IPS-18c (cell line): ENCODE results near the gene SSH2.
A peak's percentile ranks its signal among the peaks of the same experiment; 100 is the strongest.

ENCODE experiments used
- H3K4me3 ChIP-seq: 2 replicates; pipeline ENCODE4 v1.7.0; 2013; ENCODE audit warnings: low read depth, mild to moderate bottlenecking, low read length, moderate library complexity; ENCODE audit not compliant: insufficient read depth
- H3K9me3 ChIP-seq: one replicate; pipeline ENCODE4 v1.6.1; 2013; ENCODE audit warnings: mild to moderate bottlenecking, low read length, moderate library complexity; ENCODE audit not compliant: control insufficient read depth, insufficient read depth

Gene SSH2

DNA sequence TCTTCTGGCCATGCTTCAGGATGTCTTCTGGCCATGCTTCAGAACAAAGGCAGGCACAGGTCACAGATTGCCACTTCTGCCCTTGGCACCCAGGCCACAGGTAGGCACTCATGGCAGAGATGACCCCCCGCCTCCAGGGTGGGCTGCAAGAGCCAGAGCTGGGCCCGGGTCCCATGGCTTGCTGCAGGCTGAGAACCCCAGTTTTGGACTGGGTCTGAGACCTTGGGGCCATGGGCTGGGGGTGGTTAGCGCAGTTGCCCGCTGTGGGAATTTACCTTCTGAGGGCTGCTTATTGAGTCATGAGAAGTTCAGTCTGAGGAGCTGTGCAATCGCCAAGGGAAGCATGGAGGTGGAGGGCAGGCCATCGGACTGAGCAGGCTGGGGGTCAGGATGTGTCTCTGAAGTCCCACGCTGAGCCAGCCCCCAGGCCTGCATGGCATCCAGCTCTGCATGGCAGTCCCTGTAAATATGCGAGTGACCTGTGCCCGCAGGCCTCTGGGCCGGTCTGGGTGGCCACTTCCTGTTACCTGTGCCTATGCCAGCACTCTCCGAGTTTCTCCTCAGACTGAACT, 335.4 kb downstream of the SSH2 start:
- H3K4me3 ChIP-seq, result peak overlapping the region; percentile 78; the same call in 1 of the 2 replicates
- H3K9me3 ChIP-seq, result no peaks in the 10 kb centered on the region

DNA sequence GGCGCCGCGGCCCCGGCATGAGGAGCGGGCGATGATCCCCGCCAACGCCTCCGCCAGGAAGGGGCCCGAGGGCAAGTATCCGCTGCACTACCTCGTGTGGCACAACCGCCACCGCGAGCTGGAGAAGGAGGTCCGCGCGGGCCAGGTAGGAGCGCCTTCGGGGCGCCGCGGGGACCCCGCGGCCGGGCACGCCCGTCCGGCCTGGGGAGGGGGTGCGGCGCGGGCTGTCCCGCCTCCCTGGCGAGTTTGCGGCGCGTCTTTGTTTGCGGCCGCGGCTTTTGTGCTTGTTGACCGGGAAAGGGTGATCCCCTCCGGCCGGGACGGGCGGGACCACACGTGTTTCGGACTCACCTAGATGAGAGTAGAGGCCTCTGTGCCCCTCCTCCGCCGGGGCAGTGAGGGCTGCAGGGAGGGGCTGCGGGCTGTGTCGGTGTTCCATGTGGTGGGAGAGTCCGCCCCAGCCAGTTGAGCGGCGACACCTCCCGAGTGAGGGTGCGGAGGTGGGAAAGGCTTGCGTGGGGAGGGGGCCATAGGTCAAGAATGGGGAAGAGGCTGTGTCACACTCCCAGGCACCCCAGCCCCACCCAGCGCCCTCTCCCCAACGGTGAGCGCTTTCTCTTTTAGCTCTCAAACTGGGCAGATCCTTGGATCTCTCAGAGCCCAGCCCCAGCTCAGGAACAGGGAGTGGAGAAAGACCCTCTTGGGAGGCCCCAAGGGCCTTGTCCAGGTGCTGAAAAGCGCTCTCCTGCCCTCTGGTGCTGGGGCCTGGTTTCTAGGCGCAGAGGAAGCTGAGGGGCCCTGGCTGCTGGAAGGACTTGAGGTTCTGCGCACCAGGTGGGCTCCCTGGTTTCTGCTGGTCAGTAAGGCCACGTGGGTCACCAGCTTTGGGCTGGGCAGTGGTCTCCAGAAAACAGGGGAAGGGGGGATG, 336.2 kb downstream of the SSH2 start:
- Histone ChIP-seq H3K4me3 (peak overlapping the region; percentile 78), H3K9me3 (no peaks in the 10 kb centered on the region)

DNA sequence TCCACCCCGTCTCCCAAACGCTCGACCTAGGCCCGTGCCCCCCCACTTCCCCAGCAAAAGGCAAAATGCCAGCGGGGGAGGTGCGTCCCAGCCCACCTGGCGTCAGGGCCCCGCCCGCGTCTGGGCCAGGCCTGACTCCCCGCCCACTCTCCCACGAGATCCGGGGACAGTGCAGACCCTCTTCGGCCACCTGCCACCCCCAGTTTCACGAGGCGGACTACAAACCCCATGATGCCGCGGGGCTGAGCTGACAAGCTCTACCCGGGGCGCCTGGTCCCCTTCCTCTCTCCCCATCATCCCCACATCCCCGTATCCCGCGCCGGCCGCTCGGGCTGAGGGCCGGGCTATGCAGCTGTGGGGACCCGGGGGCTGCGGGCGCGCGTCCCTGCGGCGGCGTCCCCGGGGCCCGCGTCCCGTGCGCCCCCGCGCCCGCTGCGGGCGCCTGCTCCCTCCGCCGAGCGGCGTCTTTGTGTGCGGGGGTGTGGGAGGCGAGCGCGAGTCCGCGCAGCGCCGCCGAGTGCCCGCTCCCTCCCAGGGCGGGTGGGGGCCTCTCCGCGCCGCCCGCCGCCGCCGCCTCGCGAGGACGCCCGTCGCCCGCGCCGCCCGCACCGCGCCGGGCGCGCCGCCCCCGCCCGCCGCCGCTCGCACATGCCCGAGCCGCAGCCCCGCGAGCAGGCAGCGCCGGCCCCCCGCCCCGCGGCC, 337.0 kb downstream of the SSH2 start, which contains the start of gene ANKRD13B:
ANKRD13B (plus strand) TSS at position 283 of the 702 bp plus-strand sequence. CDS start 490 bp downstream, outside the sequence.
- Histone ChIP-seq H3K4me3 (peak within 1 kb of the TSS; percentile 78), H3K9me3 (no peaks in the 10 kb centered on the region)

DNA sequence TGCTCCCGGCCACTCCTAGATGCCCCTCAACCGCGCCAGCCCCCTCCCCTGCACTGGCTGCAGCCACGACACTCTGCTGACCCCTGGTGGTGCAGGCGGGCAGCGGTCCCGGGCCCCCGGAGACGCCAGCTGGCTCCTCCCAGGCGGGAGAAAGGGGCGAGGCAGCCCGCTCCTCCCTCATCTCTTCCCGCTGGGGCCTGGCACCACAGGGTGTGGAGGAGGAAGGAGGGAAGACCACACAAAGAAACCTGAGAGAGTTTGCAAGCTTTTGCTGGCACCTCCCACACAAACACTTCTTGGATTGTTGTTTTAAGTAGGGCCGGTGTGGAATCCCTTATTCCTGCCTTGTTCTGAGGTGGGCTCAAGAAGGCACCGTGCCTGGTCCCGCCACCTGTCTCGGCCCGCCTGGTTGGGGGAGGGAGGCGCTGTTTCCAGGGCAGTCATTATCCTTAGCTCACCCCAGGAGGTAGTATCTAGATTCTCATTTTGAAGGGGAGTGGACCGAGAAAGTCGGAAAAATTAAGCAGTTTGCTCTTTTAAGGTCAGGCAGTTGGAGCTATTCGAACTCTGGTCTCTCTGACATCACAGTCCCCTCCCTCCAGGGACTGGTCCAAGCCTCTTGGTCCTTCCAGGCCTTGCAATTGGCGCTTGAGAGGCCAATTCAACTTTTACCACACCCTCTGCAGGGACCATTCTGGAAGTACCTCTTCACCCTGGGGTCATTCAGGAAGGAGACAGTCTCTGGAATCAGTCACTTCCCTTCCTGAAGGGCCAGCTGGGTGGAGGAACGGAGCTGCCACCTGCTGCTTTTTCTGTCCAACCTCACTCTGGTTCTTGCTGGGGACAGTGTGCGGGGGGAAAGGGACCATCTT, 338.1 kb downstream of the SSH2 start:
- Histone ChIP-seq H3K9me3 (no peaks in the 10 kb centered on the region), H3K4me3 (peak overlapping the region; percentile 53)

DNA sequence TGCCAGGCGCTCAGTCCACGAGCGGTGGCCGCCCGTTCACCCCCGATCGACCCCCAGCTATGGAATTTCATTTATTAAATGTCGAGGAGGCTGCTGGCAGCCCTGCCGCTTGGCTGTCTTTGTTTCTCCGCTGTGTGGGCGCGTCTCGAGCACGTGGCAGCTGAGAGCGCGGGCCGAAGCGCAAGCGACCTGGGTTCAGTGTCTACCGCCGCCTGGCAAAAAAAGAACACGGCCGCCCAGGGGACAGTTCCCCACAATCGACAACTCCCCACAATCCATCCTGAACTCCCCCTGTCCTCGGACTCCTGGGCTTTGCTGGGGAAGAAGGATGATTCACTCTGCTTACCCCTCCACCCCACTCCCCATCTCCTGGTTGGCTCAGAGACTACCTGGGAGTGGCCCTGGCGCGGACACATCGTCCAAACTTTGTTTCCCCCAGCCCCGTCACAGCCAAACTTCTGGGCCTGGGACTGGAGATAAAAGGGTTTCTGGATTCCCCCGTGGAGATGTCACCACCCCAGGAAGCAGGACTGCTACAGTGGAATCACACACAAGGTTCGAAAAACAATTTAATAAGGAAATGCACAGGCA, 338.8 kb downstream of the SSH2 start:
- Histone ChIP-seq H3K4me3 (peak overlapping the region; percentile 53), H3K9me3 (no peaks in the 10 kb centered on the region)

DNA sequence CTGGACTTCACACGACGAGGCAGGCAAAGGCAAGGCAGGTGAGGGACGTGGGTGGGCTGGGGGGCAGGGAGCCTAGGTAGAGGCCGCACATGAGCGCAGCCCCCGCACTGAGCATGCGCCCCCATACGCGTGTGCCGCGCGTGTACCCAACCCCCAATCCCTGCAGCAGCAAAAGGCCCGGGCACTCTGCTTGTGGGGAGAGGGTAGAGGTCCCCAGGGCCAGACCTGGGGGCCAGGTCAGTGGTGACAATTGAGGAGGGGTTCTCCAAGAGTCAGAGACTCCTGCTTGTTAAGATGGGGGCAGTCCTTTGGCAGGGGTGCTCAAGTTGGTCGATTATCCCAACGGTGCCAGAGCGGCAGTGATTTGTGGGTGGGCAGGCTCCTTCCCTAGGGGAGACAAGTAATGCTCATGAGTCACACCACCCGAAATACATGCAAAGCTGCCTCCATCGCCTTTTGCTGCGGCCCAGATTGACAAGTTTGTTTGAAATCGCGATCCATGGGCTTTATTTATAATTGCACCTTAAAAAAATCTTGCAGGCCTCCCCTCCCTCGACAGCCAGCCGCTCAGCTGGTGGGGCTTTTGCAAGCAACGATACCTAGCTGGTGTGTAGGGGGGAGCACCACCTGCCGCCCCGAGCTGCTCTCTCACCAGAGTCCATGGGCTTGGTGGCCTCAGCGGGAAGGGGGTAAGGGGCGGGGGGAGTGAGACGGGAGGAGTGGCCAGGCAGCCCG, 339.4 kb downstream of the SSH2 start:
- Histone ChIP-seq H3K4me3 (peak overlapping the region; percentile 53), H3K9me3 (no peaks in the 10 kb centered on the region)

DNA sequence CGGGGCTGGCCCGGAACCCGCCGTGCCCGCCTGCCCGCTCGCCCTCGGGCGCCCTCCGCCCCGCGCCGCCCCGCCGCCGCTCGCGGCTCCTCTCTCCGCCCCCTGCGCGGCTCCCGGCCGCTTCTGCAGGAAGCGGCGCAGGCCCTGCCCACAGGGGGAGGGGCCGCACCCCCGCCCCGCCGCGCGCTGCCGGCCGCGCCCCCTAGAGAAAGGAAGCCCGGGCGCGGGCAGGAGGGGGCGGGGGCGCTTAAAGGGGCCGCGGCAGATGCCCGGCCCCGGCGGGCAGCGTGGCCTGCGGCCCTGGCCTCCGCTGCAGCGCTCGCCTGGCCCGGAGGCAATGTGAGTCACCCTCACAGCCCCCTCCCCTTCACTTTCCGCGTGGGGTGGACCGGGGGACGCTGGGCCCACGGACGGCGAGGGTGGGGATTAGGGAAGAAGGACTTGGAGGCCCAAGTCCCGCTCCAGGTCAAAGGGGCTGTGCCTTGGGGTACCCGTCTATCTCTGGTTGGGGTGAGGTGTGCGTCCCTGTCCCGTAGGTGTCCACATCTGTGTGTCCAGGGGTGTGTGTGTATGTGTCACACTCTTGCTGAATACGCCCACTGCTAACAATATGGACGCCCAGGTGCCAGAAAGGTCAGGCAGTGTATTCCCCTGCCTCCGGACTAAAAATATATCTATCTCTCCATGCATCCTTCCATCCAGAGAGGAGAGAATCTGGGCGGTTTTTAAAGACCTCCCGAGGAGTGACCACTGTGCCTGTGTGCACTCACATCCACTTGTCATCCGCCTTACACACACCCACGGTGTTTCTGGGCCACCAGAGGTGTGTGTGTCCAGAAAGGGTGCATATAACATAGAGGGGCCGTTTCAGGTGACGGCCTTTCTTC, 340.3 kb downstream of the SSH2 start, which contains the start of gene GIT1:
GIT1 (minus strand) TSS at position 125 of the 887 bp plus-strand sequence. CDS start 270 bp downstream, outside the sequence.
- H3K9me3 ChIP-seq, result no peaks in the 10 kb centered on the region
- peak within 1 kb of the TSS; percentile 78 for H3K4me3 ChIP-seq

DNA sequence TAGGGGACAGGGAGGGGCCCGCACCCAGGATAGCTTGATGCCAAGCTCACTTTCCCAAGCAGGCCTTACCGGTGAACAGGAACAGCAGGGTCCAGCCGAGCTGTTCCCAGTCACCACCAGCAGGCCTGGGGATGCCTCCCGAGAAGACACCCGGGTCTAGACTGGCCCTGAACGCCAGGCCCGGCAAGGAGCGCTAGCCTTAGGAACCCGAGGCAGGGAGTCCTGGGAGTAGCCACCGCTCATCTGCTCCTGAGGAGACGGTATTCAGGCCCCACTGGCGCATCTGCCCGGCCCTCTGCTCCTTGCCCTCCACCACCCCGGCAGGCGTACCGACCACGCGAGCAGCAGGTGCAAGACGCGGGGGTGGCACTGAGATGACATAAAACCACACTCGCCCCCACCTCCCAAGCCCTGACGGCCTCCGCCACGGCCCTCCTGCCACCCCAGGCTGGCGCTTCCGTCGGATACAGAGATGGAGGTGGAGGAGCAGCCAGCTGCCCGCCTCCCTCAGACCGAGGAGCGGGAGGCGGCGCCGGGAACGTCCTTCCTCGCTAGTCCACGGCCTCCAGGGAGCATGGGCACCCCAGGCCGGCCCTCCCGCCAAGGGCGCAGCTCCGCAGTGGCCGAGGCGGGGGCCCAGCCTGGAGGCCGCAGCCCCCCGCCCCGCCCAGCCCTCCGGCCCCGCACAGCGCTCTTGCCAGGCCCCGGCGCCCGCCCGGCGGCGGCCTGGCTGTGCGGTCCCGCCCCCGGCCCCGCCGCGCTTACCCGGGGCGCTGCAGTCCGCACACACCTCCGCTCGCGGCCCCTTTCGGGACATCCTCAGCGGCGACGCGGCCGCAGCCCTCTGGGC, 341.2 kb downstream of the SSH2 start:
- peak overlapping the region; percentile 78 for H3K4me3 ChIP-seq
- no peaks in the 10 kb centered on the region for H3K9me3 ChIP-seq

DNA sequence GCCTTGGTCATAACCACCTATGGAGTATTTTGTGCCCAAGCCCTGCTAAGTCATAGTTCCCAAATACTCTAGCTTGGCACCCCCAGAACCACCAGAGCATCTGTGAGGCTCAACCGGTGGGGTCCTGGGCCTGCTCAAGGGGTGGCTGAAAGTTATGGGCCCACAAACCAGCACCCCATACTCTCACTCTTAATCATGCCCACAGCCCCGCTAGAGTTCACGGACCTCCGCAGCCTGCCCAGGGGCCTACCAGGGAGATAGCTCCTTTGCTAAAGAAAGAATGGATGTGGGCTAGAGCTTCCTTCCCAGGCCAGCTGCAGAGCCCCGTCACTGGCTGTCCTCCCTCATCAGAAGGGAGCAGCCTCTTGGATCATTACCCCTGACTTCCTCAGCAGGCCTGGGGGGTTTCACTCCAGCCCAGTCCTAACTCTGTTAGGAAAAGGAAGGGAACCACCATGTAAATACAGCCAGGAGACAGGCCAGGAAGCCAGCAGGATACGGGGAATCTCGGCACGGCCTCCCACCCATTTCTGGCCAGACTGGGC, 341.9 kb downstream of the SSH2 start:
- Histone ChIP-seq H3K4me3 (peak overlapping the region; percentile 78), H3K9me3 (no peaks in the 10 kb centered on the region)

DNA sequence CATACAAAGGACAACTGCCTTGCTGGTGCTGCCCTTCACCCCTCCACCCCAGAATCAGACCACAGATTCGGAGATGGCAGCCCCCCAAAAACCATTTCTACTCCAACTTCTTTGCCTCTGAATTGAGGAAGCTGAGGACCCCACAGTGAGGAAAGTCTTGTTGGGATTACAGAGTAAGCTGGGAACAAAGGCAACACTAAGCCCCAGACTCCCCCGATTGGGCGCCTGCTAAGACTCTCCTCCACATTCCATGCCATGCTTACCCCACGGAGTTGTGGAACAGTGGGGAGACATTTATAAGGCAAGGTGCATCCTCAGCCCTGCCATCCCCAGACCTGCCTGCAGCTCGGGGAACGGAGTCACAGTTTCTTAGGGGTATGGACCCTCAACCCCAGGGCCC, 342.4 kb downstream of the SSH2 start:
- peak overlapping the region; percentile 78; the same call in 1 of the 2 replicates for H3K4me3 ChIP-seq

DNA sequence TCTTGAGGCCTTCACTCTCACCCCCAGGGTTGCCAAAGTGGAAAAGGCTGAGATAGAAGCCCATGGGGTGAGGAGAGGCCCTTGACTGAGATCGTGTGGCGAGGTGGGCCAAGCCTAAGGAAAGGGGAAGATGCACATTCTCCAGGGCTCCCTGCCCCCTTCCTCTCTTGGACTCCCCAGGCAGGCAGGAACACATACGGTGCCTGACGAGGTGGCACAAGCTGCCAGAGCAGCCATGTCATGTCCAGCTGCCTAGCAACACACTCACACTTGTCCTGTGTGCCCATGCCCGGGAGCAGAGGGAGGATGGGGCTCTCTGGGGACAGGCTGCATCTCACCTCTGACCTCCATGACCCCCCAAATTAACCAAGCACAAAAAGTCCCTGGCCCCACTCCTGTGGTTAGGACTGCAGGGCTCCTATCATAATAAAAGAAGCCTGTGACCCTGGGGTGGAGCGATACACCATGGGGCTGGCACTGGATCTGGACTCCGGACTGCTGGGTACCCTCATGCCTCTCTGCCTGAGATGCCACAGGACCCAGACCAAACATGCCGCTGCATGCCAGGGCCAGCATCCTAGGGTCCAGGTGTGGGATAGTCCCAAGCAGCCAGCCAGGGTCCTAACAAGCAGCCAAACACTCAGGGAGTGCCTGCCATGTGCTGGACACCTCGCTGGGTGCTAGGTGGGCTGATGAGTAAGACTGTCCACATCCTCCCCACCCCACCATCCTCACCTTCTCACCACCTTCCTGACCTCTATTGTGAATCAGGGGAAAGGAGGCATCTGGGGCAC, 343.2 kb downstream of the SSH2 start:
- no peak overlapping the region for H3K4me3 ChIP-seq
- H3K9me3 ChIP-seq, result no peaks in the 10 kb centered on the region

More for the DNA sequence above, 342.4 kb downstream of the SSH2 start:
- H3K9me3 ChIP-seq, result no peaks in the 10 kb centered on the region

DNA sequence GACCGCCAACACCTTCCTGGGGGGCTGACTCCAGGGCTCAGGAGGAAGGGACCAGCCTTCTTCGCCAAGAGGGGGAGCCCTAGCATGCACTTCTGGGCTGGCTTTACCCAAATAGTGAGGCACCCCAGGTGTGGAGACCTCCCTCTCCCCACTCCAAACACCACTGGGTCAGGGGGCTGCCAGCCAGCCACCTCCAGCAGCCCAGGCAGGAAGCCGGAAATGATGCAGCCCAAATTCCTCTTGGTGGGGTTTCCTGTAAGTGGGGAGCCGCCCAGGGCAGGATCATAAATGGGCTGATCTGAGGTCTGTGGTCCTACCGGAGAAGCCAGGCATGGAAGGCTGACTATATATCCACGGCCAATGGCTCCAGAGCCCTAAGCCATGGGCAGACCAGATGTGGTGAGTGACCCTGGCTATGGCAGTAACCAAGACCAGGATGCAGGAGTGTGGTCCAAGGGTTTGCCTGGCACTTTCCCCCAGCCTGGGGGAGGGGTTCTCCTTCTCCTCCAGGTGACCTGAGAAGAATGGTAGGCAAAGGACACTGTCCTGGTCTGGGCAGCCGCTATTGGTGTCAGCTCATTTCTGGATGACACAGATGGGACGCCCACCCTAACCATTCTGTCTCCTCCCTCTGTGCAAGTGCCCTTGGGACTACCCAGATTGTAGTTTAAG, 344.8 kb downstream of the SSH2 start:
- Histone ChIP-seq H3K4me3 (no peak overlapping the region), H3K9me3 (no peaks in the 10 kb centered on the region)
